Activated CD4-positive, alpha-beta T cell treated with anti-CD3 and anti-CD28 coated beads, Interleukin-2, Interleukin-6, amounts not matched to agents 100 ng/mL and 50 ng/mL, durations not matched to agents 16 hours and 8 hours (primary cell): ENCODE results near the gene ADAMTS2.

Experiments used
- DNase-seq: peaks from one replicate; pipeline ENCODE4 v3.0.0-alpha.2; 2020

ADAMTS2 gene

DNA sequence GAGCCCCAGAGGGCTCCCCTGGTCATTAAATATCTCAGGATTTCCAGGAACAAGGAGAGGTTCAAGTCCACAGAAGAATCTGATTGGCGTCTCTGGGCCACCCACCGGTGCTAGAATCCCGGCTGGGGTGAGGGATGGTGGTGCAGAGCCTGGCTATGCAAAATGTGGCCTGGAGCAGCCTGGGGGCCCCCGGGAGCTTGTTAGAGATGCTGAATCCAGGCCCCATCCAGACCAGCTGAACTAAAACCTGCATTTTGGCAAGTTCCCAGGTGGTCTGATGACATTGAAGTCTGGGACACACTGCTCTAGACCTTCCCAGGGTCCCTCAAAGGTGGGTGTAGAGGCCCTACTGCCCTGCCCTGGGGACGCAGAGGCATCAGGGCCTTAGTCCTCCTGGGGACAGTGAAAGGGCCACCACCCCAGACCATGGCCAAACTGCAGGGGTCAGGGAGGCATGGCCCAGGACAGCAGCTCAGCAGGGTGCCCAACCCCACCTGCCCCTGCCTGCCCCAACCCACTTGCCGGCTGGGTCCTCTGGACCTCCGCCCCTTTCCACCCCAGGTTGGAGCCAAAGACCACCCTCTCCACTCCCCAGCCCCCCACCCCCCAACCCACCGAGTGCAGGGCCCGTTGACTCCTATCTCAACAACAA lies 34.7 kb downstream of the ADAMTS2 start:
- no peak for DNase-seq

GRCh38 chr5:179309751-179310320 lies 35.4 kb downstream of the ADAMTS2 start:
- no peak for DNase-seq

GRCh38 chr5:179309383-179309670 lies 35.9 kb downstream of the ADAMTS2 start:
- no peak for DNase-seq

- no peak for DNase-seq
Measured at GRCh38 chr5:179308563-179309382, 36.5 kb downstream of the ADAMTS2 start.

GRCh38 chr5:179307931-179308471 lies 37.3 kb downstream of the ADAMTS2 start:
- no peak for DNase-seq

DNA sequence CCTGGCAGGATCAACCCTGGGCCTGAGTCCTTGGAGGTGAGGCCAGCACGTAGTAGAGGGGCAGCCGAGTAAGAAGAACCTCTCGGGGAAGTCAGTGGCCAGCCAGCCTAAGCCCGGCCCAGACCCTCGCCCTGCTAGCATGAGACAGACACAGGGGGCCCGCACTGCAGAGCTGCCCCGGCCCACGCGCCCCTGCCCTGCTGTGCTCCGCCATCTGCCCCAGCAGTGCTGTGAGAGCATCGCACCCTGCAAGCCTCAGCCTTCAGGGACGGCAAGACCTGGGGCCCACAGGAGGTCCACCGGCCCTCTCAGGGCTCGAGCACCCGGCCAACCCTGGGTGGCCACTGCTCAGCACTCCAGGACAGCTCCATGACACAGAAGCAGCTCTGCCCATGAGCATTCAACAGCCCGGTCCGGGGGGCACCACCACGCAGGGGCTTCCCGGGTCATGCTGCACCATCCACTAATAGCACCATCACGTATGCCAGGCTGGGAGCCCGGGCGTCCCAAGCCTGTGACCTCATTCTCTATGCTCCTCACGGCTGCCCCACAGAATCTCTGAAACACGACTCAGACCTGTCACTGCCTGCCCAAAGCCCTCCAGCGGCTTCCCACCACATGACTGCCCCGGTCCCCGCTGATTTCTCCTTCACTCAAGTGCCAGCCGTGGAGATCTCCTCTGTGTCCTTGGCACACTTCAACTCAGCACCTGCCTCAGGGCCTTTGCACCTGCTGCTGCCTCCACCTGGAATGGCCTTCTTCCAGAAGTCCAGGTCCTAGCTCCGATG lies 38.1 kb downstream of the ADAMTS2 start:
- DNase-seq: no peak

DNA sequence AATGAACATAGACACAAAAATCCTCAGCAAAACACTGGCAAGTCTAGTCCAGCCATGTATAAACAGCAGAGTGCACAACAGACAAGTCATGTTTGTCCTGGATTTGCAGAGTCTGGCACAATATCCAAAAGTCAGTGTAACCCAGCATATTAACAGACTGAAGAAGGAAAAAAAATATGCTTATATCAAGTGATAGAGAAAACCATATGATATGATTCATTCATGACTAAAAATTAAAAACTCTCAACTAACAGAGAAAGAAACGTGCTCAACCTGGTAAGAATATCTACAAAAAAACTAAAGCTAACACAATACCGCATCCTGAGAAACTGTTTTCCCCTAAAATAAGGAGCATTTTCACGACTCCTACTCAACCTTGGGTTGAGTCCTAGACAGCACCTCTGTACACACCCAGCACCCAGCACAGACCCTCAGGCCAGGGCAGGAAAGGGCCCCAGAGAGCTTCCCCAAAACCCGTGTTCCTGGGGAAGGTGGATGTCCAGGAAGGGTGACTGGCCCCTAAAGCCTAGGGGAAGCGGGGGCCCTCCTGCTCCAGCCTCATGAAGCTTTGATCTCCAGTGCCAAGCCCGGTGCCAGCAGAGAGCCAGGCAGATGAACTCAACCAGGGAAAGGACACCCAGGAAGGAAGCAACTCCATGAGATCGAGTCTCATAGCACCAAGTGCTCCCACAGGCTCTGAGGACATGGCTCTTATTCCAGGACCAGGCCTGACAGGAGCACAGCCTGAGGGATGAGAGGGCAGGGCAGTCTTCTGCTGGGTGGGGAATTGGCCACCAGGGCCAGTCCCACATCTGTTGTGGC lies 38.9 kb downstream of the ADAMTS2 start:
- no peak for DNase-seq

DNA sequence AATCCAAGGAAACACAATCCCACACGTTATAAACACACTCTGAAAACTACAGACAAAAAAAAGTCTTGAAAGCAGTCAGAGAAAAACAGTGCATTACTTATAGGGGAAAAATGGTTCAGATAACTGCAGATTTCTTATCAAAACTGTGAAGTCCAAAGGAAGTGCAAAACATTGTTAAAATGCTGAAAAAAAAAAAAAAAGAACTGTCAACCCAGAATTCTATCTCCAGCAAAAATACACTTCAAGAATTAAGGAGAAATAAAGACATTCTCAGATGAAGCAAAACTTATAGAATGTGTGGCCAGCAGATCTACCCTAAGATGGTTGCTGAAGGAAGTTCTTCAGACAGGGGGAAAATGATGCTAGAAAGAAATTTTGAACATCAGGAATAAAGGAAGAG lies 40.4 kb downstream of the ADAMTS2 start:
- no peak for DNase-seq

DNA sequence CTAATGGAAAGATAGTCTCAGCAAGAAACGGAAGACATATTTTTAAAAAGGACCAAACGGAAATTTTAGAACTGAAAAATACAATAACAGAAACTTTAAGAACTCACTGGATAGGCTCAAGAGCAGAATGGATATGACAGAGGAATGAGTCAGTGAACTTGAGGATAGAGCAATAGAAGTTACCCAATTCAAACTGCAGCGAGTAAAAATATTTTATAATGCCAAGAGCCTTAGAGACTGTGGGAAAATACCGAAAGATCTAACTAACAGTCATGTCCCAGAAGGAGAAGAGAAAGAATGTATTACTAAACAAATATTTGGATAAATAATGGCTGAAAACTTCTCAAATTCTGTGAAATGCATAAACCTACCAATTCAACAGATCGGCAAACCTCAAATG lies 40.8 kb downstream of the ADAMTS2 start:
- no peak for DNase-seq

DNA sequence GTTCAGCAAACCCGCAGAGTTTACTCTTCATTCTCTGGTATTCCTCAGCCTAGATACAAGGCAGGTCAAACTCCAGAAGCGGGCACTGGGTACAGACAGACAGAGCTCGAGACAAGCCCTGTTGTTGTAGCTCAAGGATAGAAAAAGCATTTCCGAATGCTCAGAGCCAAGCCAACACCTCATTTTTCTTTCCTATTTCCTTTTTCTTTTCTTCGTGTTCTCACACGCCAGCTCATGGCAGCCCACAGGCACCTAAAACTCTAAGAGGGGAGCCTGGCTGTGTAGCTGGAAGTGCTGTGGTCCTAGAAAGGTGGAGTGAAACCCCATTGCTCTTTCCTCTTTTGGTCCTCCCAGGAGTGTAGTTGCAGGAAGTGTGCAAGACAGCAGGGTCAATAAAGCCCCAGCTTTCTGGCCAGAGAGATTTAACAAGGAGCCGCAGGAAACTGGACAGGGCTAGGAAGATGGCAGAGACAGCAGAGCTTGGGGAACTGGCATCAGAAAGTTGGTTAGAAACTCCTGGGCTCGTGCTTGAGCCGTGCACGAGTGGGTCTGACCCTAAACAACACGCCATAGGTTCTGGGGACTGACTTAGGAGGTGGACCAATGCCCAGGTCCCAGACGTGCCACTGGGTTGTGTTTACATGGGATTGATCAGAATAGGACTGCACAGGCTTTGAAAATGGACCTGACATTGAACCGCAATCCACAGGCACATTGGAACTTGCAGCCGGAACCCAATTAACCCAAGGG lies 41.6 kb downstream of the ADAMTS2 start:
- DNase-seq: no peak

- no peak for DNase-seq
Measured at GRCh38 chr5:179302499-179303185, 42.6 kb downstream of the ADAMTS2 start.

GRCh38 chr5:179301796-179302195 lies 43.5 kb downstream of the ADAMTS2 start:
- no peak for DNase-seq

DNA sequence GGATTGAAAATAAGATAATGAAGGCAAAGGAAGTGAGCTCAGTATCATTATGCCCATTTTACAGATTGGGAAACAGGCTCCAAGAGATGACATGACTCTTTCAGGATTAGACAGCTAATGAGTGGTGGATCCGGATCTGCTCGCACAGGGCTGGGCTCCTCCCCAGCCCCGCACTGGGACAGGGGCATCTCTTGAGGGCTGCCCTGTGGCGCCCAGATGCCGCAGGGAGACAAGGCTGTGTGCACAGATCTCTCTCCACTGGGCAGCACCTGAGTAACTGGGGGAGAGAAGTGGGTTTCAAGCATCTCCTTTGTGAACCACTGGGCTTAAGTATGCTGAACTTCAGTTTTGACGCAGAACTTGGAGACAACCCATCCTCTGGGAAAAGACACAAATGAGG lies 43.9 kb downstream of the ADAMTS2 start:
- no peak for DNase-seq

GRCh38 chr5:179300581-179301180 lies 44.6 kb downstream of the ADAMTS2 start:
- DNase-seq: no peak

- no peak for DNase-seq
Measured at GRCh38 chr5:179298181-179298993, 46.9 kb downstream of the ADAMTS2 start.

GRCh38 chr5:179297486-179298180 lies 47.6 kb downstream of the ADAMTS2 start:
- DNase-seq: no peak

DNA sequence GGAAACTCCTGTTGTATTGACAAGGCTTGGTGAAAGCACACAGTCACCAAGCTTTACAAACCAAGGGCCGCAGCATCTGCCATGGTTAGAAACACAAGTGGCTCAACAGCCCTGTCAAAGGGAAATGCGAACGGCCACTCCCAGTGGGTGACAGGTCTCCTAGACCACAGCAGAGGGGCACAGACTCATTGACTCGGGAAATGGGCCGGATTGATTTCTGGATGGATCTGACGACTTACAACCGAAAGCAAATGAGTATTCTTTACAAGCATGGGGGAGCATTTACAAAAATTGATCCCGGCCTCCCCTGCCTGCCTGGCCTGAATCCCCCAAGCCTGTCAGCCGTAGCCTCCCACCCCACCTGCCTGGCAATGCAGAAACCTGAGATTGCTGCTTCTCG lies 48.2 kb downstream of the ADAMTS2 start:
- DNase-seq: no peak

DNA sequence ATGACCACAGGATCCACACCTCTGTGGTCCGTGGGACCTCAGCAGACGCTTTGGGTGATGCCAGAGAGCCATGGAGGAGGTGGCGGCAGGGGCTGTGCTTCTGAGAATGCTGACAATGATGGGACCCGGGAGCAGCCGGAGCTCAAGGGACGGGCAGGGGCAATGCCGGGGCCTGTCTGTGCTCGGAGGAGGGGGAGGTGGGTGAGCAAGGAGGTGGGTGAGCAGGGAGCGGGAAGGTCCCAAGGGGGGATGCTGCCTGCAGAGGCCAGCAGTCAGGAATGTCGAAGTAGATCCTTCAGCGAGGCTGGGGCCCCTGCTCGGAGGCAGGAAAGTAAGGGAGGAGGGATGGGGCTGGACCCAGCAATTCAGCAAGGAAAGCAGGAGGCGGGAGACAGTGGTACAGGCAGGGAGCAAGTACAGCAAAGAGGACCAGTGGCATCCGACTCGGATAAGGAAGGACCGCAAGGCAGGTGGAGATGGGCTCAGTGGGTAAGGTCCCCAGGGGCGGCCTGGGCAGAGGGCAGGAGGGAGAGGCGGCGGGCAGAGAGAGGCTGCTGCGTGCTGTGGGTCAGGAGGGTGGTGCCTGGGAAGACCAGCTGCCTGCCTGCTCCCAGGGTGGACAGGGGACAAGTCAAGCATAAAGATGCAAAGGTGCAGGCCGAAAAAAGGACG lies 49.0 kb downstream of the ADAMTS2 start:
- no peak for DNase-seq

- DNase-seq: no peak
Measured at GRCh38 chr5:179295778-179296149, 49.5 kb downstream of the ADAMTS2 start.
